Loucy (cell line): ENCODE data around the gene VILL.
"Not testable (repeated sequence)": the region's sequence is repeated elsewhere in the genome, so short reads cannot be mapped to it uniquely, and the experiment has no call there.

Experiments used
- H2AFZ ChIP-seq: fragments of 200-600 bp; sonication (generic); 2 replicates; pipeline ENCODE4 v1.6.0; 2016; ENCODE audit warnings: antibody characterized with exemption, mild to moderate bottlenecking, low read length, moderate library complexity
- H3F3A ChIP-seq: fragments of 200-600 bp; 2 replicates; pipeline ENCODE4 v1.6.0; 2016; ENCODE audit warnings: antibody characterized with exemption, low read depth, mild to moderate bottlenecking
- H3K27me3 ChIP-seq: fragments of 200-600 bp; sonication (generic); 2 replicates; pipeline ENCODE4 v1.6.1; 2014; ENCODE audit warnings: low read length, mild to moderate bottlenecking; ENCODE audit not compliant: insufficient read depth, poor library complexity, severe bottlenecking
- H3K36me3 ChIP-seq: fragments of 200-600 bp; sonication (generic); 2 replicates; pipeline ENCODE4 v1.6.1; 2016; ENCODE audit warnings: low read length; ENCODE audit not compliant: insufficient read depth
- H3K4me1 ChIP-seq: fragments of 200-600 bp; sonication (generic); 2 replicates; pipeline ENCODE4 v1.5.1; 2014; ENCODE audit warnings: low read length, mild to moderate bottlenecking; ENCODE audit not compliant: insufficient read depth, poor library complexity, severe bottlenecking
- H3K4me2 ChIP-seq: fragments of 200-600 bp; sonication (generic); 2 replicates; pipeline ENCODE4 v1.6.0; 2014; ENCODE audit warnings: antibody characterized with exemption, low read length, low read depth, mild to moderate bottlenecking; ENCODE audit not compliant: poor library complexity, severe bottlenecking
- H3K4me3 ChIP-seq: fragments of 200-600 bp; sonication (generic); 2 replicates; pipeline ENCODE4 v1.5.1; 2014; ENCODE audit warnings: low read length, mild to moderate bottlenecking, mixed read lengths; ENCODE audit not compliant: poor library complexity, severe bottlenecking
- H3K79me2 ChIP-seq: fragments of 200-600 bp; sonication (generic); 2 replicates; pipeline ENCODE4 v1.6.1; 2014; ENCODE audit warnings: low read length; ENCODE audit not compliant: insufficient read depth
- H3K9ac ChIP-seq: fragments of 200-600 bp; sonication (generic); 2 replicates; pipeline ENCODE4 v1.6.0; 2014; ENCODE audit warnings: mild to moderate bottlenecking, low read depth, low read length, moderate library complexity; ENCODE audit not compliant: poor library complexity, severe bottlenecking
- H3K9me2 ChIP-seq: fragments of 200-600 bp; sonication (generic); replicated peaks from 2 replicates; pipeline ENCODE4 v1.6.1; 2016; ENCODE audit warnings: low read depth, low read length, mixed read lengths
- H3K9me3 ChIP-seq: fragments of 200-600 bp; sonication (generic); 2 replicates; pipeline ENCODE4 v1.6.1; 2014; ENCODE audit warnings: mild to moderate bottlenecking, antibody characterized with exemption, low read length, low read depth; ENCODE audit not compliant: insufficient read depth
- H4K20me1 ChIP-seq: fragments of 200-600 bp; sonication (generic); 2 replicates; pipeline ENCODE4 v1.6.0; 2014; ENCODE audit warnings: antibody characterized with exemption, low read length, mild to moderate bottlenecking; ENCODE audit not compliant: insufficient read depth, poor library complexity, severe bottlenecking
- CTCF ChIP-seq: fragments of 200-600 bp; sonication (generic); conservative IDR thresholded peaks from 2 replicates; pipeline ENCODE4 v1.5.1; 2014; ENCODE audit warnings: mild to moderate bottlenecking, antibody characterized with exemption, low read length
- EZH2phosphoT487 ChIP-seq: fragments of 200-600 bp; IDR thresholded peaks from 2 replicates; pipeline ENCODE4 v1.6.1; 2018; ENCODE audit warnings: antibody characterized with exemption, mild to moderate bottlenecking, moderate library complexity, borderline replicate concordance

The VILL gene

GRCh38 chr3:37986479-37987314 is 3.9 kb upstream of the VILL start:
- H3K79me2 ChIP-seq: no peaks in the 10 kb centered on the region
- H3K9ac ChIP-seq: no peak overlapping the region
- H3K9me2 ChIP-seq: no peaks in the 10 kb centered on the region
- H3K9me3 ChIP-seq: no peaks in the 10 kb centered on the region
- no peak overlapping the region for H2AFZ ChIP-seq
- no peaks in the 10 kb centered on the region for H3K27me3 ChIP-seq
- no peak overlapping the region for H3K4me2 ChIP-seq
- no peak for TF ChIP-seq CTCF
- TF ChIP-seq EZH2phosphoT487: no peak
- H4K20me1 ChIP-seq: no peaks in the 10 kb centered on the region
- H3K36me3 ChIP-seq: no peaks in the 10 kb centered on the region
- no peak overlapping the region for H3K4me3 ChIP-seq
- no peaks in the 10 kb centered on the region for H3K4me1 ChIP-seq
- H3F3A ChIP-seq: no peaks in the 10 kb centered on the region

- Histone ChIP-seq H3K27me3 (no peaks in the 10 kb centered on the region), H3K9me3 (no peaks in the 10 kb centered on the region), H3K79me2 (no peaks in the 10 kb centered on the region), H3K4me1 (no peaks in the 10 kb centered on the region), H3F3A (no peaks in the 10 kb centered on the region), H3K9me2 (no peaks in the 10 kb centered on the region), H3K4me3 (no peak overlapping the region), H4K20me1 (no peaks in the 10 kb centered on the region), H3K9ac (no peak overlapping the region), H3K36me3 (no peaks in the 10 kb centered on the region), H3K4me2 (no peak overlapping the region), H2AFZ (no peak overlapping the region)
- TF ChIP-seq EZH2phosphoT487 (no peak), CTCF (no peak)
Observed at GRCh38 chr3:37987315-37987697, 3.3 kb upstream of the VILL start.

GRCh38 chr3:37987751-37988179 is 2.8 kb upstream of the VILL start:
- Histone ChIP-seq H3K9me3 (no peaks in the 10 kb centered on the region), H3K4me3 (no peak overlapping the region), H3K4me2 (no peak overlapping the region), H3K4me1 (no peaks in the 10 kb centered on the region), H3K9me2 (no peaks in the 10 kb centered on the region), H3K79me2 (no peaks in the 10 kb centered on the region), H3K27me3 (no peaks in the 10 kb centered on the region), H2AFZ (no peak overlapping the region), H3K9ac (no peak overlapping the region), H4K20me1 (no peaks in the 10 kb centered on the region), H3K36me3 (no peaks in the 10 kb centered on the region), H3F3A (no peaks in the 10 kb centered on the region)
- no peak for TF ChIP-seq CTCF
- no peak for TF ChIP-seq EZH2phosphoT487

- H3K4me3 ChIP-seq, H3K36me3 ChIP-seq, H3K9ac ChIP-seq, H3F3A ChIP-seq, H3K27me3 ChIP-seq, H4K20me1 ChIP-seq, H3K79me2 ChIP-seq, H3K4me2 ChIP-seq, H3K4me1 ChIP-seq, H2AFZ ChIP-seq, H3K9me2 ChIP-seq, H3K9me3 ChIP-seq: not testable (repeated sequence)
Observed at GRCh38 chr3:37988376-37988775, 2.2 kb upstream of the VILL start.
